Measurements from ENCODE around the gene KRT12. TPM values are rescaled to one million over a fixed set of nuclear protein-coding genes. Genes with fewer than 3 reads are reported as not detected.

KRT12 gene
- total and polyA plus RNA-seq, 9 of the 15 experiments (the other 6 are each of a cell fraction or from before 2014, with no cell fraction given) = 0.18 to 7.0 (median 2.2) TPM

GRCh38 chr17:40818733-40819527 is 48.1 kb downstream of the KRT12 start (continued):
- TF ChIP-seq, protein P1, sequence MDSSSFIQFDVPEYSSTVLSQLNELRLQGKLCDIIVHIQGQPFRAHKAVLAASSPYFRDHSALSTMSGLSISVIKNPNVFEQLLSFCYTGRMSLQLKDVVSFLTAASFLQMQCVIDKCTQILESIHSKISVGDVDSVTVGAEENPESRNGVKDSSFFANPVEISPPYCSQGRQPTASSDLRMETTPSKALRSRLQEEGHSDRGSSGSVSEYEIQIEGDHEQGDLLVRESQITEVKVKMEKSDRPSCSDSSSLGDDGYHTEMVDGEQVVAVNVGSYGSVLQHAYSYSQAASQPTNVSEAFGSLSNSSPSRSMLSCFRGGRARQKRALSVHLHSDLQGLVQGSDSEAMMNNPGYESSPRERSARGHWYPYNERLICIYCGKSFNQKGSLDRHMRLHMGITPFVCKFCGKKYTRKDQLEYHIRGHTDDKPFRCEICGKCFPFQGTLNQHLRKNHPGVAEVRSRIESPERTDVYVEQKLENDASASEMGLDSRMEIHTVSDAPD (CRISPR knock-in tag; IDR thresholded peaks at IDR 0.05) = no peak
- no peak for TF ChIP-seq ZNF384 (IDR thresholded peaks at IDR 0.05; ENCODE audit: low read depth, low read length)
- TF ChIP-seq, protein P2, sequence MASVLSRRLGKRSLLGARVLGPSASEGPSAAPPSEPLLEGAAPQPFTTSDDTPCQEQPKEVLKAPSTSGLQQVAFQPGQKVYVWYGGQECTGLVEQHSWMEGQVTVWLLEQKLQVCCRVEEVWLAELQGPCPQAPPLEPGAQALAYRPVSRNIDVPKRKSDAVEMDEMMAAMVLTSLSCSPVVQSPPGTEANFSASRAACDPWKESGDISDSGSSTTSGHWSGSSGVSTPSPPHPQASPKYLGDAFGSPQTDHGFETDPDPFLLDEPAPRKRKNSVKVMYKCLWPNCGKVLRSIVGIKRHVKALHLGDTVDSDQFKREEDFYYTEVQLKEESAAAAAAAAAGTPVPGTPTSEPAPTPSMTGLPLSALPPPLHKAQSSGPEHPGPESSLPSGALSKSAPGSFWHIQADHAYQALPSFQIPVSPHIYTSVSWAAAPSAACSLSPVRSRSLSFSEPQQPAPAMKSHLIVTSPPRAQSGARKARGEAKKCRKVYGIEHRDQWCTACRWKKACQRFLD (CRISPR knock-in tag; IDR thresholded peaks at IDR 0.05) = peak; percentile 44; the same call in 1 of the 2 replicates
- TF ChIP-seq HMG20B (CRISPR knock-in tag; IDR thresholded peaks at IDR 0.05) = no peak
- TF ChIP-seq PML (IDR thresholded peaks at IDR 0.05; ENCODE audit: low read length) = peak; percentile 77; the same call in 1 of the 2 replicates
- TF ChIP-seq KLF16 (IDR thresholded peaks at IDR 0.05) = no peak
- peak; percentile 40; the same call in 1 of the 2 replicates for TF ChIP-seq ZNF830 (CRISPR knock-in tag; IDR thresholded peaks at IDR 0.05)
- no peak for TF ChIP-seq PKNOX1 (IDR thresholded peaks at IDR 0.05)
- TF ChIP-seq CBX2 (IDR thresholded peaks at IDR 0.05; ENCODE audit: insufficient read depth, low read length, poor library complexity, severe bottlenecking) = no peak
- TF ChIP-seq, protein P3, sequence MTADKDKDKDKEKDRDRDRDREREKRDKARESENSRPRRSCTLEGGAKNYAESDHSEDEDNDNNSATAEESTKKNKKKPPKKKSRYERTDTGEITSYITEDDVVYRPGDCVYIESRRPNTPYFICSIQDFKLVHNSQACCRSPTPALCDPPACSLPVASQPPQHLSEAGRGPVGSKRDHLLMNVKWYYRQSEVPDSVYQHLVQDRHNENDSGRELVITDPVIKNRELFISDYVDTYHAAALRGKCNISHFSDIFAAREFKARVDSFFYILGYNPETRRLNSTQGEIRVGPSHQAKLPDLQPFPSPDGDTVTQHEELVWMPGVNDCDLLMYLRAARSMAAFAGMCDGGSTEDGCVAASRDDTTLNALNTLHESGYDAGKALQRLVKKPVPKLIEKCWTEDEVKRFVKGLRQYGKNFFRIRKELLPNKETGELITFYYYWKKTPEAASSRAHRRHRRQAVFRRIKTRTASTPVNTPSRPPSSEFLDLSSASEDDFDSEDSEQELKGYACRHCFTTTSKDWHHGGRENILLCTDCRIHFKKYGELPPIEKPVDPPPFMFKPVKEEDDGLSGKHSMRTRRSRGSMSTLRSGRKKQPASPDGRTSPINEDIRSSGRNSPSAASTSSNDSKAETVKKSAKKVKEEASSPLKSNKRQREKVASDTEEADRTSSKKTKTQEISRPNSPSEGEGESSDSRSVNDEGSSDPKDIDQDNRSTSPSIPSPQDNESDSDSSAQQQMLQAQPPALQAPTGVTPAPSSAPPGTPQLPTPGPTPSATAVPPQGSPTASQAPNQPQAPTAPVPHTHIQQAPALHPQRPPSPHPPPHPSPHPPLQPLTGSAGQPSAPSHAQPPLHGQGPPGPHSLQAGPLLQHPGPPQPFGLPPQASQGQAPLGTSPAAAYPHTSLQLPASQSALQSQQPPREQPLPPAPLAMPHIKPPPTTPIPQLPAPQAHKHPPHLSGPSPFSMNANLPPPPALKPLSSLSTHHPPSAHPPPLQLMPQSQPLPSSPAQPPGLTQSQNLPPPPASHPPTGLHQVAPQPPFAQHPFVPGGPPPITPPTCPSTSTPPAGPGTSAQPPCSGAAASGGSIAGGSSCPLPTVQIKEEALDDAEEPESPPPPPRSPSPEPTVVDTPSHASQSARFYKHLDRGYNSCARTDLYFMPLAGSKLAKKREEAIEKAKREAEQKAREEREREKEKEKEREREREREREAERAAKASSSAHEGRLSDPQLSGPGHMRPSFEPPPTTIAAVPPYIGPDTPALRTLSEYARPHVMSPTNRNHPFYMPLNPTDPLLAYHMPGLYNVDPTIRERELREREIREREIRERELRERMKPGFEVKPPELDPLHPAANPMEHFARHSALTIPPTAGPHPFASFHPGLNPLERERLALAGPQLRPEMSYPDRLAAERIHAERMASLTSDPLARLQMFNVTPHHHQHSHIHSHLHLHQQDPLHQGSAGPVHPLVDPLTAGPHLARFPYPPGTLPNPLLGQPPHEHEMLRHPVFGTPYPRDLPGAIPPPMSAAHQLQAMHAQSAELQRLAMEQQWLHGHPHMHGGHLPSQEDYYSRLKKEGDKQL (CRISPR knock-in tag; IDR thresholded peaks at IDR 0.05; ENCODE audit: borderline replicate concordance) = no peak
- peak; percentile 84 for TF ChIP-seq RB1 (IDR thresholded peaks at IDR 0.05; ENCODE audit: low read depth)
- no peak for TF ChIP-seq SPI1 (IDR thresholded peaks at IDR 0.05; ENCODE audit: borderline replicate concordance, low read depth, low read length)
- no peak for TF ChIP-seq ILK (tag; IDR thresholded peaks at IDR 0.05; ENCODE audit: borderline replicate concordance, low read depth)
- TF ChIP-seq ZNF316 (IDR thresholded peaks at IDR 0.05) = no peak
- peak; percentile 77 for TF ChIP-seq SIN3B (IDR thresholded peaks at IDR 0.05; ENCODE audit: low read depth)
- no peak for TF ChIP-seq SIX5 (IDR thresholded peaks at IDR 0.05; ENCODE audit: borderline replicate concordance in 1 of 2, insufficient read depth in 1 of 2, low read depth in 1 of 2, low read length in 2 of 2)
- TF ChIP-seq MEF2A (IDR thresholded peaks at IDR 0.05; ENCODE audit: control insufficient read depth, low read depth, low read length) = no peak
